Liver (tissue), 9 donors: ENCODE results near the gene TSPAN18. TPM values are rescaled to one million over a fixed set of nuclear protein-coding genes. Genes with fewer than 3 reads are reported as not detected.

Experiments
- DNase-seq: peaks from one replicate; pipeline ENCODE4 v3.0.0-alpha.2; 2017; ENCODE audit warnings: low spot score
- H3K27ac ChIP-seq, 2 donors: one replicate each; pipeline ENCODE4 v1.7.0; 2013; ENCODE audit warnings: inconsistent platforms in 2 of 2, low read length in 2 of 2, control low read depth in 1 of 2, low read depth in 1 of 2, mild to moderate bottlenecking in 1 of 2
- H3K27me3 ChIP-seq, 4 donors: one replicate each; pipeline versions ENCODE4 v1.6.1 to v1.7.0; 2013; ENCODE audit warnings: low read length in 3 of 4, inconsistent platforms in 1 of 4, mild to moderate bottlenecking in 1 of 4, moderate library complexity in 1 of 4; ENCODE audit not compliant: control insufficient read depth in 4 of 4, insufficient read depth in 4 of 4
- H3K36me3 ChIP-seq, 4 donors: one replicate each; pipeline versions ENCODE4 v1.6.1 to v1.7.0; 2013; ENCODE audit warnings: low read length in 3 of 4, mild to moderate bottlenecking in 3 of 4, low read depth in 1 of 4, moderate library complexity in 1 of 4; ENCODE audit not compliant: control insufficient read depth in 4 of 4, insufficient read depth in 3 of 4
- H3K4me1 ChIP-seq, 4 donors: one replicate each; pipeline versions ENCODE4 v1.6.1 to v1.7.0; 2013; ENCODE audit warnings: low read length in 3 of 4, mild to moderate bottlenecking in 3 of 4, moderate library complexity in 1 of 4; ENCODE audit not compliant: control insufficient read depth in 4 of 4, insufficient read depth in 4 of 4
- H3K4me3 ChIP-seq, 3 donors: one replicate each; pipeline versions ENCODE4 v1.6.1 to v1.7.0; 2013; ENCODE audit warnings: low read length in 3 of 3, control low read depth in 1 of 3, low read depth in 1 of 3, mild to moderate bottlenecking in 1 of 3
- H3K9ac ChIP-seq, 2 donors: one replicate each; pipeline ENCODE4 v1.7.0; 2013; ENCODE audit warnings: low read length in 2 of 2, mild to moderate bottlenecking in 2 of 2, moderate library complexity in 2 of 2, control low read depth in 1 of 2, low read depth in 1 of 2
- H3K9me3 ChIP-seq, 4 donors: one replicate each; pipeline versions ENCODE4 v1.6.1 to v1.7.0; 2013; ENCODE audit warnings: low read length in 3 of 4; ENCODE audit not compliant: control insufficient read depth in 4 of 4
- ATF3 ChIP-seq: IDR thresholded peaks from 2 replicates; pipeline ENCODE4 v1.6.1; 2016; ENCODE audit warnings: antibody characterized with exemption
- EGR1 ChIP-seq, 2 donors: IDR thresholded peaks; 2 replicates each; pipeline ENCODE4 v1.6.1; 2016 to 2018; ENCODE audit warnings: antibody characterized with exemption in 2 of 2, low read depth in 2 of 2
- FOXA1 ChIP-seq: IDR thresholded peaks from 2 replicates; pipeline ENCODE4 v1.6.1; 2016; ENCODE audit warnings: antibody characterized with exemption
- FOXA2 ChIP-seq: IDR thresholded peaks from 2 replicates; pipeline ENCODE4 v1.6.1; 2016; ENCODE audit warnings: antibody characterized with exemption
- HNF4A ChIP-seq, 2 donors: conservative IDR thresholded peaks; 2 replicates each; pipeline ENCODE4 v1.6.1; 2016; ENCODE audit warnings: antibody characterized with exemption in 2 of 2, mild to moderate bottlenecking in 2 of 2
- HNF4G ChIP-seq: IDR thresholded peaks from 2 replicates; pipeline ENCODE4 v1.6.1; 2016; ENCODE audit warnings: antibody characterized with exemption
- MAX ChIP-seq: IDR thresholded peaks from 2 replicates; pipeline ENCODE4 v1.6.1; 2016; ENCODE audit warnings: antibody characterized with exemption
- RAD21 ChIP-seq, 2 donors: IDR thresholded peaks; 2 replicates each; pipeline ENCODE4 v1.6.1; 2016; ENCODE audit warnings: antibody characterized with exemption in 2 of 2, mild to moderate bottlenecking in 2 of 2
- REST ChIP-seq: IDR thresholded peaks from 2 replicates; pipeline ENCODE4 v1.6.1; 2016; ENCODE audit warnings: antibody characterized with exemption, mild to moderate bottlenecking
- RXRA ChIP-seq, 2 donors: IDR thresholded peaks; 2 replicates each; pipeline ENCODE4 v1.6.1; 2017 to 2018; ENCODE audit warnings: antibody characterized with exemption in 2 of 2, mild to moderate bottlenecking in 1 of 2
- SP1 ChIP-seq: IDR thresholded peaks from 2 replicates; pipeline ENCODE4 v1.6.1; 2018; ENCODE audit warnings: antibody characterized with exemption, mild to moderate bottlenecking
- TAF1 ChIP-seq: conservative IDR thresholded peaks from 2 replicates; pipeline ENCODE4 v1.6.1; 2016; ENCODE audit warnings: antibody characterized with exemption, mild to moderate bottlenecking
- ZBTB33 ChIP-seq: IDR thresholded peaks from 2 replicates; pipeline ENCODE4 v1.6.1; 2016; ENCODE audit warnings: antibody characterized with exemption
- WGBS: extraction: QIAGEN DNeasy Blood & Tissue Kit; methylation state at CpG from one replicate; pipeline ENCODE4 v1.1.7; 2013; 5-methylcytosine and 5-hydroxymethylcytosine counted together
- polyA plus RNA-seq, 2 donors: library from polyadenylated mRNA; stranded (reverse) in 1 of 2; unstranded in 1 of 2; fragments of 200-250 nt in 1 of 2; fragments of >200 nt in 1 of 2; fragmentation: Nextera tagmentation in 1 of 2; extraction: Ambion mirVana in 1 of 2; gene quantifications; one replicate each; pipeline versions ENCODE4 v1.2.1 to v1.2.3, GENCODE V29; 2013 to 2015
- total RNA-seq, 2 donors: library from RNA; depleted of rRNA; stranded (reverse); fragments of >200 nt; gene quantifications; one replicate each; pipeline ENCODE4 v1.2.3, GENCODE V29; 2014
- donor health status: healthy.
- donor health status: healthy.
- donor health status: healthy.
- donor health status: healthy.
- donor health status: healthy.

TSPAN18 gene
- total and polyA plus RNA-seq, 4 donors, result 1.2 to 5.0 (median 2.8) TPM

GRCh38 chr11:44876194-44876723 lies 149.5 kb downstream of the TSPAN18 start:
- H3K9ac ChIP-seq, result no peak overlapping the region
- no peaks in the 10 kb centered on the region for H3K36me3 ChIP-seq
- DNase-seq, result no peak
- no peaks in the 10 kb centered on the region for H3K4me1 ChIP-seq
- no peak overlapping the region for H3K27ac ChIP-seq
- TF ChIP-seq HNF4A (conservative IDR thresholded peaks at IDR 0.05) (no peak), REST (no peak), FOXA2 (no peak), TAF1 (no peak), RXRA (IDR thresholded peaks at IDR 0.05) (no peak), ATF3 (no peak), FOXA1 (no peak), MAX (no peak), EGR1 (IDR thresholded peaks at IDR 0.05; ENCODE audit: low read depth in 2 of 2) (no peak)
- WGBS, result 91% methylated on average over 5 of the region's 5 CpGs
- no peak overlapping the region for H3K4me3 ChIP-seq
- H3K9me3 ChIP-seq, result no peaks in the 10 kb centered on the region
- no peaks in the 10 kb centered on the region for H3K27me3 ChIP-seq

GRCh38 chr11:44876906-44877305 lies 150.1 kb downstream of the TSPAN18 start:
- H3K4me3 ChIP-seq, result no peak overlapping the region
- H3K9ac ChIP-seq, result no peak overlapping the region
- 88% methylated on average over 12 of the region's 12 CpGs for WGBS
- no peak for TF ChIP-seq SP1
- DNase-seq, result no peak
- no peaks in the 10 kb centered on the region for H3K4me1 ChIP-seq
- no peak overlapping the region for H3K27ac ChIP-seq
- no peaks in the 10 kb centered on the region for H3K9me3 ChIP-seq
- H3K27me3 ChIP-seq, result no peaks in the 10 kb centered on the region
- no peaks in the 10 kb centered on the region for H3K36me3 ChIP-seq

GRCh38 chr11:44877571-44878497 lies 151.1 kb downstream of the TSPAN18 start:
- Histone ChIP-seq H3K36me3 (no peaks in the 10 kb centered on the region), H3K9ac (no peak overlapping the region), H3K4me1 (no peaks in the 10 kb centered on the region), H3K27ac (no peak overlapping the region), H3K9me3 (no peaks in the 10 kb centered on the region), H3K27me3 (no peaks in the 10 kb centered on the region), H3K4me3 (no peak overlapping the region)
- no peak for TF ChIP-seq MAX
- no peak for TF ChIP-seq EGR1 (IDR thresholded peaks at IDR 0.05; ENCODE audit: low read depth in 2 of 2)
- TF ChIP-seq RAD21 (IDR thresholded peaks at IDR 0.05), result no peak
- no peak for TF ChIP-seq SP1
- TF ChIP-seq FOXA2, result no peak
- no peak for TF ChIP-seq ATF3
- TF ChIP-seq ZBTB33, result no peak
- TF ChIP-seq HNF4G, result no peak
- WGBS, result 74% methylated on average over 26 of the region's 26 CpGs
- DNase-seq, result no peak
